ENCODE measurements around the gene MMRN1. TPM values are rescaled to one million over a fixed set of nuclear protein-coding genes. Genes with fewer than 3 reads are reported as not detected.

MMRN1 gene
- total RNA-seq, 1 experiment from 2014 or later = not detected

GRCh38 chr4:89897867-89898266, 3.2 kb downstream of the MMRN1 start:
- peaks cover 4% of the 10 kb centered on the region for H3K27me3 Mint-ChIP-seq (ENCODE audit: insufficient read depth, unreplicated experiment)
- peaks cover 8% of the 10 kb centered on the region for H3K4me1 ChIP-seq
- no peak overlapping the region for H3K27ac Mint-ChIP-seq (ENCODE audit: unreplicated experiment)
- no peak overlapping the region for H3K4me3 ChIP-seq (ENCODE audit: low read depth, low read length)
- H3K36me3 ChIP-seq (ENCODE audit: control insufficient read depth, insufficient read depth, low read length) = no peaks in the 10 kb centered on the region
- POLR2A ChIA-PET = no interaction called here
- H3K4me1 Mint-ChIP-seq (ENCODE audit: low read depth, unreplicated experiment) = no peaks in the 10 kb centered on the region
- H3K27me3 ChIP-seq (replicated peaks; ENCODE audit: control insufficient read depth, insufficient read depth, low read length) = no peaks in the 10 kb centered on the region; the same call in none of the 2 replicates
- H3K9me3 Mint-ChIP-seq (ENCODE audit: unreplicated experiment) = no peaks in the 10 kb centered on the region
- no peak for DNase-seq
- no peak for TF ChIP-seq CTCF (IDR thresholded peaks at IDR 0.05; ENCODE audit: insufficient read depth in 1 of 2, low read depth in 1 of 2, low read length in 1 of 2, severe bottlenecking in 1 of 2, unreplicated experiment in 1 of 2)
- no peaks in the 10 kb centered on the region for H3K36me3 Mint-ChIP-seq (ENCODE audit: insufficient read depth, unreplicated experiment)
- no TSS peak for BruUV-seq (replicated peaks)
- intact Hi-C loops (cut with micrococcal nuclease; ENCODE audit: unreplicated experiment) = loop anchor here (1.0 to 2.0 kb wide), 4 partner anchors 59 to 415 kb away; no protein-coding TSS in a partner anchor
- no peak overlapping the region for H3K4me3 Mint-ChIP-seq (ENCODE audit: unreplicated experiment)
- CTCF ChIA-PET = interaction anchor here (0.6 to 1.5 kb wide), 3 partner anchors 8 to 257 kb away, joined by 3 to 6 read pairs (median 3); no protein-coding TSS in a partner anchor
- no peaks in the 10 kb centered on the region for H3K9me3 ChIP-seq

GRCh38 chr4:89898304-89898716, 3.7 kb downstream of the MMRN1 start:
- H3K4me1 Mint-ChIP-seq (ENCODE audit: low read depth, unreplicated experiment) = no peaks in the 10 kb centered on the region
- no peak overlapping the region for H3K4me3 Mint-ChIP-seq (ENCODE audit: unreplicated experiment)
- Histone ChIP-seq H3K36me3 (ENCODE audit: control insufficient read depth, insufficient read depth, low read length) (no peaks in the 10 kb centered on the region), H3K9me3 (no peaks in the 10 kb centered on the region), H3K4me1 (peaks cover 8% of the 10 kb centered on the region), H3K27me3 (replicated peaks; ENCODE audit: control insufficient read depth, insufficient read depth, low read length) (no peaks in the 10 kb centered on the region; the same call in none of the 2 replicates), H3K4me3 (ENCODE audit: low read depth, low read length) (no peak overlapping the region)
- no peaks in the 10 kb centered on the region for H3K36me3 Mint-ChIP-seq (ENCODE audit: insufficient read depth, unreplicated experiment)
- H3K27ac Mint-ChIP-seq (ENCODE audit: unreplicated experiment) = no peak overlapping the region
- no peaks in the 10 kb centered on the region for H3K9me3 Mint-ChIP-seq (ENCODE audit: unreplicated experiment)
- no peak for TF ChIP-seq CTCF (IDR thresholded peaks at IDR 0.05; ENCODE audit: insufficient read depth in 1 of 2, low read depth in 1 of 2, low read length in 1 of 2, severe bottlenecking in 1 of 2, unreplicated experiment in 1 of 2)
- no TSS peak for BruUV-seq (replicated peaks)
- peak; percentile 63 to 76 for DNase-seq
- ChIA-PET POLR2A (no interaction called here), CTCF (interaction anchor here (0.6 to 1.5 kb wide), 3 partner anchors 9 to 258 kb away, joined by 3 to 6 read pairs (median 3); no protein-coding TSS in a partner anchor)
- no peaks in the 10 kb centered on the region for H3K27me3 Mint-ChIP-seq (ENCODE audit: insufficient read depth, unreplicated experiment)
- intact Hi-C loops (cut with micrococcal nuclease; ENCODE audit: unreplicated experiment) = loop anchor here (1.0 to 2.0 kb wide), 4 partner anchors 60 to 416 kb away; no protein-coding TSS in a partner anchor

GRCh38 chr4:89899152-89899551, 4.5 kb downstream of the MMRN1 start:
- Histone ChIP-seq H3K4me1 (peaks cover 8% of the 10 kb centered on the region), H3K9me3 (no peaks in the 10 kb centered on the region), H3K36me3 (ENCODE audit: control insufficient read depth, insufficient read depth, low read length) (no peaks in the 10 kb centered on the region), H3K4me3 (ENCODE audit: low read depth, low read length) (no peak overlapping the region), H3K27me3 (replicated peaks; ENCODE audit: control insufficient read depth, insufficient read depth, low read length) (no peaks in the 10 kb centered on the region; the same call in none of the 2 replicates)
- ChIA-PET CTCF (interaction anchor here (1.5 kb wide), 1 partner anchor 258 kb away, joined by 3 read pairs; no protein-coding TSS in a partner anchor), POLR2A (no interaction called here)
- DNase-seq = no peak
- no peaks in the 10 kb centered on the region for H3K9me3 Mint-ChIP-seq (ENCODE audit: unreplicated experiment)
- no peak overlapping the region for H3K4me3 Mint-ChIP-seq (ENCODE audit: unreplicated experiment)
- no peaks in the 10 kb centered on the region for H3K36me3 Mint-ChIP-seq (ENCODE audit: insufficient read depth, unreplicated experiment)
- TF ChIP-seq CTCF (IDR thresholded peaks at IDR 0.05; ENCODE audit: insufficient read depth in 1 of 2, low read depth in 1 of 2, low read length in 1 of 2, severe bottlenecking in 1 of 2, unreplicated experiment in 1 of 2) = no peak
- no peaks in the 10 kb centered on the region for H3K27me3 Mint-ChIP-seq (ENCODE audit: insufficient read depth, unreplicated experiment)
- no peak overlapping the region for H3K27ac Mint-ChIP-seq (ENCODE audit: unreplicated experiment)
- intact Hi-C loops (cut with micrococcal nuclease; ENCODE audit: unreplicated experiment) = loop anchor here (2.0 kb wide), 2 partner anchors 60 to 416 kb away; no protein-coding TSS in a partner anchor
- H3K4me1 Mint-ChIP-seq (ENCODE audit: low read depth, unreplicated experiment) = no peaks in the 10 kb centered on the region
- BruUV-seq (replicated peaks) = no TSS peak

Measured in Caco-2 (cell line).